OCI-LY7 (cell line): ENCODE results near the gene LHFPL2. TPM values are rescaled to one million over a fixed set of nuclear protein-coding genes. Genes with fewer than 3 reads are reported as not detected.

Experiments used
- BruUV-seq: library from RNA; stranded (reverse); fragments of 400-500 nt; replicated peaks from 2 replicates; lab custom pipeline; 2021; lab: Mats Ljungman, UMichigan
- CTCF ChIA-PET: fragments of 300-600 bp; sonication (Branson Sonifier 250); formaldehyde crosslinking; loops from one replicate; lab custom pipeline; 2022; ENCODE audit warnings: antibody characterized with exemption; ENCODE audit not compliant: unreplicated experiment; lab: Charles Lee
- POLR2A ChIA-PET: fragments of 300-600 bp; sonication (Branson Sonifier 250); formaldehyde crosslinking; loops from one replicate; lab custom pipeline; 2022; ENCODE audit warnings: antibody characterized with exemption; lab: Charles Lee
- DNase-seq: peaks from one replicate; pipeline ENCODE4 v3.0.0-alpha.2; 2015; ENCODE audit warnings: low spot score
- H2AFZ ChIP-seq: fragments of 200-600 bp; sonication (generic), shearing (Covaris generic); 2 replicates; pipeline ENCODE4 v1.6.1; 2014; ENCODE audit warnings: mild to moderate bottlenecking, antibody characterized with exemption, low read length, moderate library complexity
- H3K27ac ChIP-seq: fragments of 200-600 bp; sonication (generic); 2 replicates; pipeline ENCODE4 v1.5.1; 2014; ENCODE audit warnings: mixed run types, low read depth, mild to moderate bottlenecking, moderate library complexity, low read length, inconsistent platforms; ENCODE audit not compliant: poor library complexity, severe bottlenecking
- H3K36me3 ChIP-seq: fragments of 200-600 bp; sonication (generic); 2 replicates; pipeline ENCODE4 v1.6.1; 2014; ENCODE audit warnings: mild to moderate bottlenecking, antibody characterized with exemption, low read length, moderate library complexity, mixed read lengths; ENCODE audit not compliant: insufficient read depth
- H3K4me1 ChIP-seq: fragments of 200-600 bp; sonication (generic); 2 replicates; pipeline ENCODE4 v1.5.1; 2014; ENCODE audit warnings: mild to moderate bottlenecking, low read length; ENCODE audit not compliant: insufficient read depth, poor library complexity, severe bottlenecking
- H3K4me2 ChIP-seq: fragments of 200-600 bp; sonication (generic); 2 replicates; pipeline ENCODE4 v1.6.1; 2014; ENCODE audit warnings: mild to moderate bottlenecking, low read length
- H3K4me3 ChIP-seq: fragments of 200-600 bp; sonication (generic); 2 replicates; pipeline ENCODE4 v1.5.1; 2014; ENCODE audit warnings: mild to moderate bottlenecking, low read depth, low read length; ENCODE audit not compliant: poor library complexity, severe bottlenecking
- H3K79me2 ChIP-seq: fragments of 200-600 bp; sonication (generic); 2 replicates; pipeline ENCODE4 v1.6.1; 2016; ENCODE audit warnings: low read depth, mild to moderate bottlenecking, low read length, moderate library complexity, mixed read lengths; ENCODE audit not compliant: insufficient read depth
- H3K9me2 ChIP-seq: fragments of 200-600 bp; sonication (generic); 2 replicates; pipeline ENCODE4 v1.6.1; 2016; ENCODE audit warnings: mild to moderate bottlenecking, low read length, mixed read lengths; ENCODE audit not compliant: insufficient read depth
- H3K9me3 ChIP-seq: fragments of 200-600 bp; sonication (generic); 2 replicates; pipeline ENCODE4 v1.6.1; 2014; ENCODE audit warnings: mild to moderate bottlenecking, mixed run types, low read length, mixed read lengths
- H4K20me1 ChIP-seq: fragments of 200-600 bp; sonication (generic); 2 replicates; pipeline ENCODE4 v1.6.1; 2014; ENCODE audit warnings: mild to moderate bottlenecking, antibody characterized with exemption, low read length, moderate library complexity, mixed read lengths; ENCODE audit not compliant: insufficient read depth
- EZH2phosphoT487 ChIP-seq: fragments of 200-600 bp; sonication (generic); IDR thresholded peaks from 2 replicates; pipeline ENCODE4 v1.6.1; 2018; ENCODE audit warnings: low read depth, borderline replicate concordance, mild to moderate bottlenecking, mixed run types, antibody characterized with exemption, low read length, moderate library complexity, mixed read lengths
- intact Hi-C: fragments of 100-400 bp; cut with micrococcal nuclease; formaldehyde crosslinking; loops from one replicate; pipeline ENCODE4 v1.10.0; 2022; ENCODE audit not compliant: unreplicated experiment
- total RNA-seq, 2 experiments: library from RNA; depleted of rRNA in 1 of 2; stranded (reverse); fragments of >200 nt in 1 of 2; shearing (Covaris generic) in 1 of 2; gene quantifications; 2 replicates each; pipeline ENCODE4 v1.2.3, GENCODE V29; 2014 to 2022
- TF ChIP-seq, protein P1 (sequence below): fragments of 200-600 bp; sonication (generic); conservative IDR thresholded peaks from 2 replicates; pipeline ENCODE4 v1.5.1; 2014; ENCODE audit warnings: mild to moderate bottlenecking, antibody characterized with exemption, low read length, moderate library complexity, mixed read lengths

Gene LHFPL2
- total RNA-seq, 2 experiments from 2014 or later, result 12.2 to 24.0 TPM

DNA sequence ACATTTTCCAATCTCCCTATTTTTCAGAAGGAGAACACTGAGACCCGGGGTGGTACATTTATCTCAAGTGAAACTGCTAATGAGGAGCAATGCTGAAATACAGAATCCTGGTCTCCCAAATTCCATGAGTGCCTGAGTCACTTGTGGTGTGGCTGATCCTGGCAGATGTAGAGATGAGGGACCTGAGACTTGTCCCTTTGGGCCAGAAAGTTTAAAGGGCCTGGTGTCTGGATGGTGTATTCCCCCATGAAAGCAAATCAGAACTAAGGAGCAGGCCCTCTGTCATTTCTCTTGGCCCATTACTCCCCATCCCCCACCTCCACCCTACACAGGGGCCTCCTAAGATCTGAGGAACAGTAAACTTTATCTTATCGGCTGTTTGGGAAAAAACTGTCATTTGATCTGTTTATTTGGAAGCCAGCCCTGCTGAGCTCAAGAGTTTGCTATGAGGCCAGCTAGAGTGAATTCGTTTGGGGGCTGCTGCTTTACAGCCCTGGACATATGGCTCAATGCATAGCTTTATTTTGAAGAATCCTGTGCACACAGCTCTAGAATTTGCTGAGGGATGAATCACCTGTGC lies 140.3 kb downstream of the LHFPL2 start:
- H3K36me3 ChIP-seq, result peaks cover 3% of the 10 kb centered on the region; the same call in 1 of the 2 replicates
- peaks cover 31% of the 10 kb centered on the region for H3K4me1 ChIP-seq
- no peak overlapping the region for H3K4me3 ChIP-seq
- no peaks in the 10 kb centered on the region; the same call in 1 of the 2 replicates for H4K20me1 ChIP-seq
- intact Hi-C loops, result no loop called here
- no peak for DNase-seq
- H3K4me2 ChIP-seq, result no peak overlapping the region; the same call in 1 of the 2 replicates
- no peaks in the 10 kb centered on the region for H3K9me3 ChIP-seq
- TF ChIP-seq, protein P1, sequence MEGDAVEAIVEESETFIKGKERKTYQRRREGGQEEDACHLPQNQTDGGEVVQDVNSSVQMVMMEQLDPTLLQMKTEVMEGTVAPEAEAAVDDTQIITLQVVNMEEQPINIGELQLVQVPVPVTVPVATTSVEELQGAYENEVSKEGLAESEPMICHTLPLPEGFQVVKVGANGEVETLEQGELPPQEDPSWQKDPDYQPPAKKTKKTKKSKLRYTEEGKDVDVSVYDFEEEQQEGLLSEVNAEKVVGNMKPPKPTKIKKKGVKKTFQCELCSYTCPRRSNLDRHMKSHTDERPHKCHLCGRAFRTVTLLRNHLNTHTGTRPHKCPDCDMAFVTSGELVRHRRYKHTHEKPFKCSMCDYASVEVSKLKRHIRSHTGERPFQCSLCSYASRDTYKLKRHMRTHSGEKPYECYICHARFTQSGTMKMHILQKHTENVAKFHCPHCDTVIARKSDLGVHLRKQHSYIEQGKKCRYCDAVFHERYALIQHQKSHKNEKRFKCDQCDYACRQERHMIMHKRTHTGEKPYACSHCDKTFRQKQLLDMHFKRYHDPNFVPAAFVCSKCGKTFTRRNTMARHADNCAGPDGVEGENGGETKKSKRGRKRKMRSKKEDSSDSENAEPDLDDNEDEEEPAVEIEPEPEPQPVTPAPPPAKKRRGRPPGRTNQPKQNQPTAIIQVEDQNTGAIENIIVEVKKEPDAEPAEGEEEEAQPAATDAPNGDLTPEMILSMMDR, result no peak
- TF ChIP-seq EZH2phosphoT487, result no peak
- H2AFZ ChIP-seq, result no peak overlapping the region
- H3K79me2 ChIP-seq, result no peaks in the 10 kb centered on the region
- no peak overlapping the region for H3K27ac ChIP-seq
- CTCF ChIA-PET, result no interaction called here
- H3K9me2 ChIP-seq, result no peaks in the 10 kb centered on the region
- POLR2A ChIA-PET, result interaction anchor here (0.5 to 0.9 kb wide), 2 partner anchors 25 to 221 kb away, joined by 3 read pairs; no protein-coding TSS in a partner anchor
- no TSS peak for BruUV-seq

DNA sequence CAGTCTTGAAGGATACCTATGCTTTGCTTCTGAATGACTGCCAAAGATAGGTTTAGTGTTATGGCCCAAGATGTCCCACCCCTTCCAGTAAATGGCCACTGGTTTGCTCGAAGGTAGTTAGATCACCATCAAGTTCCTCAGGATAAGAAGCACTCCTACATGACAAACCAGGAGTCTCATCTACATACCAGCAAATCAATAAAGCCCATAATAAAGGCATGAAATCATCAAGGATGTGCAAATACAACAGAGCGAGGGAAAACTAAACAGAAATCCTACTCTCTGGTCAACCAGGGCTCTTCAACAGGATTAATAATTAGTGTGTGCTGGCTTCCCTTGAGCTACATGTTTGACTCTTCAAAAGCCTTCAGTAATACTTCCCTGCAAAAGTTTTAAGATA lies 141.0 kb downstream of the LHFPL2 start:
- intact Hi-C loops, result no loop called here
- no peaks in the 10 kb centered on the region; the same call in 1 of the 2 replicates for H4K20me1 ChIP-seq
- no peaks in the 10 kb centered on the region for H3K36me3 ChIP-seq
- TF ChIP-seq, protein P1, result no peak
- no peak for TF ChIP-seq EZH2phosphoT487
- POLR2A ChIA-PET, result interaction anchor here (0.5 to 0.9 kb wide), 3 partner anchors 26 to 395 kb away, joined by 3 to 4 read pairs (median 3); no protein-coding TSS in a partner anchor
- no peaks in the 10 kb centered on the region for H3K9me2 ChIP-seq
- no peak for DNase-seq
- no peak overlapping the region for H3K4me2 ChIP-seq
- H3K4me3 ChIP-seq, result no peak overlapping the region
- no peaks in the 10 kb centered on the region for H3K9me3 ChIP-seq
- CTCF ChIA-PET, result no interaction called here
- no peak overlapping the region for H3K27ac ChIP-seq
- H2AFZ ChIP-seq, result no peak overlapping the region
- no peaks in the 10 kb centered on the region for H3K79me2 ChIP-seq
- no TSS peak for BruUV-seq
- peaks cover 38% of the 10 kb centered on the region for H3K4me1 ChIP-seq

- no peak for TF ChIP-seq EZH2phosphoT487
- TF ChIP-seq, protein P1, result no peak
- Histone ChIP-seq H3K4me1 (peaks cover 38% of the 10 kb centered on the region), H4K20me1 (no peaks in the 10 kb centered on the region; the same call in 1 of the 2 replicates), H2AFZ (no peak overlapping the region), H3K4me3 (no peak overlapping the region), H3K9me2 (no peaks in the 10 kb centered on the region), H3K36me3 (no peaks in the 10 kb centered on the region), H3K27ac (no peak overlapping the region), H3K4me2 (no peak overlapping the region), H3K79me2 (no peaks in the 10 kb centered on the region), H3K9me3 (no peaks in the 10 kb centered on the region)
- DNase-seq, result no peak
- ChIA-PET CTCF (no interaction called here), POLR2A (no interaction called here)
- no TSS peak for BruUV-seq
- intact Hi-C loops, result no loop called here
Observed at GRCh38 chr5:78506261-78507024, 142.1 kb downstream of the LHFPL2 start.
